Jurkat, Clone E6-1 (cell line): ENCODE measurements around the gene CRYGD. TPM values are rescaled to one million over a fixed set of nuclear protein-coding genes. Genes with fewer than 3 reads are reported as not detected.
"Not testable (repeated sequence)": the region's sequence is repeated elsewhere in the genome, so short reads cannot be mapped to it uniquely, and the experiment has no call there.

Source experiments
- DNase-seq: peaks from one replicate; pipeline ENCODE4 v3.0.0-alpha.2; 2011; ENCODE audit warnings: low read depth, low spot score
- H3K4me3 ChIP-seq: 2 replicates; pipeline ENCODE4 v1.5.1; 2011; ENCODE audit warnings: mild to moderate bottlenecking, low read length, control low read depth, moderate library complexity
- polyA plus RNA-seq: library from polyadenylated mRNA; unstranded; fragments of >200 nt; gene quantifications from one replicate; pipeline ENCODE4 v1.2.1, GENCODE V29; 2012; ENCODE audit warnings: missing spikeins; ENCODE audit not compliant: insufficient read length, insufficient read depth

CRYGD gene
- not detected for polyA plus RNA-seq

GRCh38 chr2:208124013-208124715, at the start of gene CRYGD:
Gene CRYGD, minus strand, starts transcription at chr2:208124524. Its CDS starts 51 bp downstream, at chr2:208124473.
- not testable (repeated sequence) for H3K4me3 ChIP-seq, DNase-seq

GRCh38 chr2:208172125-208172524, 47.8 kb upstream of the CRYGD start:
- no peak for DNase-seq

DNA sequence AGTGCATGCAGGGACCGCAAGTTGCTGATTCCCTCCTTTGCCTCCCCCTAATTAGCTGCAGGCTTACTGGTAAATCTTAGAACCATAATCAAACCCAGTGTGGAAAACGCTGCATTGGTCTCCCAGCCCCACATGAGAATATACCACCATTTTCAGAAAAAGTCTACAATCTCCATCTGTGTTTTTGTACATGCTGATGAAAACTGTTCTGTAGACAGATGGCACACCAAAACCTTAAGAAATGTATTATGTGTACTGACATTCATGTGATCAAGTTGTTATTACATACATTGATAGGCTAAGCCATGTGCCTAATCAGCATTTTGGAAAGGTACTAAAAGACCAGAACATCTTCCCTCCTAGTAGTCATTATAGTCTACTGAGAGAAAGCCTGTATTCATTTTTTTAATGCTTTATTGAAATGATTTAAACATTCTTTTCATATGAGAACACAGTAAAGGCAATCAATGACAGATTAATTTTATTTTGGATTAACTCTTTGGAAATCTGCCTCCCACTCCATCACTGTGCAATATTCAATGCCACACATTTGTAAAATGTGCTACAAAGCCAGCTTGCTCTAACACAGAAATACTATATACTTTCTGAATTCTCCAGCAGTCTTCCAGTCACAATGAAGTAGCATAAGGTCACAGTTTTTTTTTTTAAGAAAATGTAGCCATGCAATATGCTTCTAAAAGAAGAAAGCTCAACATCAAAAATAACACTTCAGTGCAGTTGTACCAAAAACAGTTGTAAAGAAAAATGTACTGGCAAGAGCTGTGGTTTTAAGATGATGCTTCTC, 40.8 kb upstream of the CRYGD start:
- H3K4me3 ChIP-seq = no peak overlapping the region
- no peak for DNase-seq

More at GRCh38 chr2:208172125-208172524, 47.8 kb upstream of the CRYGD start:
- no peak overlapping the region for H3K4me3 ChIP-seq

GRCh38 chr2:208163489-208163888, 39.2 kb upstream of the CRYGD start, which contains the start of gene CRYGA:
Gene CRYGA, minus strand, starts transcription at chr2:208163589. Its CDS starts 33 bp downstream, at chr2:208163556.
- no peak within 1 kb of the TSS for H3K4me3 ChIP-seq
- no peak for DNase-seq

GRCh38 chr2:208156439-208156838, 32.1 kb upstream of the CRYGD start:
- H3K4me3 ChIP-seq = no peak overlapping the region
- no peak for DNase-seq

GRCh38 chr2:208153156-208153555, 28.8 kb upstream of the CRYGD start:
- DNase-seq = no peak
- no peak overlapping the region for H3K4me3 ChIP-seq

- no peak for DNase-seq
- H3K4me3 ChIP-seq = no peak overlapping the region
Observed at GRCh38 chr2:208150956-208151355, 26.6 kb upstream of the CRYGD start.

- DNase-seq = no peak
- no peak overlapping the region for H3K4me3 ChIP-seq
Observed at GRCh38 chr2:208150094-208150493, 25.8 kb upstream of the CRYGD start.

GRCh38 chr2:208148803-208149202, 24.5 kb upstream of the CRYGD start:
- DNase-seq = no peak

GRCh38 chr2:208147759-208148158, 23.4 kb upstream of the CRYGD start:
- H3K4me3 ChIP-seq = no peak overlapping the region
- no peak for DNase-seq

More at GRCh38 chr2:208148803-208149202, 24.5 kb upstream of the CRYGD start:
- no peak overlapping the region for H3K4me3 ChIP-seq

GRCh38 chr2:208147008-208147407, 22.7 kb upstream of the CRYGD start:
- DNase-seq = no peak
- no peak overlapping the region for H3K4me3 ChIP-seq

GRCh38 chr2:208146006-208146405, 21.7 kb upstream of the CRYGD start, which contains the start of gene CRYGB:
Gene CRYGB, minus strand, starts transcription at chr2:208146158. Its CDS starts 38 bp downstream, at chr2:208146120.
- no peak for DNase-seq
- H3K4me3 ChIP-seq = no peak within 1 kb of the TSS

GRCh38 chr2:208142925-208143799, 18.8 kb upstream of the CRYGD start:
- DNase-seq = no peak
- H3K4me3 ChIP-seq = no peak overlapping the region

DNA sequence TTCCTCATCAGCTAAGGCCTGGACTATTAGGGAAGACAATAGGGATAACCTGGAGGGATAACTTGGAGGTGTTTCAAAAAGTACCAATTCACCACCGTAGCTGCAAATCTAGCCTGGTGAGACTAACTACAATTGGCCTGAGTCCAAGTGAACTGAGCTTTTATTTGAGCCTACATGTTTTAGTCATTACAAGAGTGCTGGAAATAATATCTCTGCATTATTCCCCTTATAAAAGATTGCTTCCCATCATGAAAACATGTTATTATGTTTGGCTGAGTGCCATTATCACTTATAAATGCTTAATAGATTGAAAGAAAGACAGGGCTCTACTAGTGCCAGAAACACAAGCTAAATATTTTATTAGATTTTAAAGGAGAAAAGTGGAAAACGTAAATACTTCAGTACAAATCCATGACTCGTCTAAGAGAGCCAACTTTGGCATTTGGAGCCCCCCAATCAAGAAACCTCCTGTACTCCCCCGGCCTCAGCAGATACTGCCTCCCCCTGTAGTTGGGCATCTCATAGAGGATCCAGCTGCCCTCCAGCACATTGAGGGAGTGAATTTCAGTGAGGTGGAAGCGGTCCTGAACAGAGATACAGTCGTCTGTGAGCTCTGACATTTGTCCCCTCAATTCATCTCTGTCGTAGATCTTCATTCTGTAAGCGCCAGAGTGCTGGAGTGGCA, 18.1 kb upstream of the CRYGD start:
- no peak overlapping the region for H3K4me3 ChIP-seq
- no peak for DNase-seq

DNA sequence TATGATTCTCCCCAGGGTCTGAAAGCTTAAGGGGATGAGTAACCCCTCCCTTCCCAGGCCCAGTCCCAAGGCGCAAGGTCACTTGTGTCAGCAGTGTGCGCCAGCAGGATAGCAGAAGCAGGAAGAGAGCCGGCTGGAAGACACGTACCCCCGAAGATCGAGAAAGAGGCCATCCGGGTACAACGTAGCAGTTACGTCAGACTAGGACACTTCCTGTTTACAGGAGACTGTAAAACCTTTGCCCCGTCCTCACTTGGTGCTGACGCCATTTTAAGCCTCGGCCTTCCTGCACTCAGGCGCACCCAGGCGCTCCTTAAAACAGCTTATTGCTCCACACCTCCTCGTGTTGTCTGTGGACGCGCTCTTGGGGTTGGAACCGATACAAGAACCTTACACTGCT, 15.1 kb upstream of the CRYGD start:
- no peak for DNase-seq
- H3K4me3 ChIP-seq = no peak overlapping the region

DNA sequence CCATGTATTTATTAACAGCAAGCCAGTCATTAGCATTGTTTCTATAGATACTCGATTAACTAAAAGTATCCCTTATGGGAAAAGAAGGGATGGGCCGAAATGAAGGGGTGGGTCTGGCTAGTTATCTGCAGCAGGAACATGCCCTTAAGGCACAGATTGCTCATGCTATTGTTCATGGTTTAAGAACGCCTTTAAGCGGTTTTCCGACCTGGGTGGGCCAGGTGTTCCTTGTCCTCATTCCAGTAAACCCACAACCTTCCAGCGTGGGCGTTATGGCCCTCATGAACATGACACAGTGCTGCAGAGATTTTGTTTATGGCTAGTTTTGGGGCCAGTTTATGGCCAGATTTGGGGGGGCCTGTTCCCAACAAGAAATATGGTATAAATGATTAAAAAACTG, 14.0 kb upstream of the CRYGD start:
- H3K4me3 ChIP-seq, DNase-seq: not testable (repeated sequence)

- DNase-seq = no peak
- no peak overlapping the region for H3K4me3 ChIP-seq
Observed at GRCh38 chr2:208136716-208137094, 12.4 kb upstream of the CRYGD start.

DNA sequence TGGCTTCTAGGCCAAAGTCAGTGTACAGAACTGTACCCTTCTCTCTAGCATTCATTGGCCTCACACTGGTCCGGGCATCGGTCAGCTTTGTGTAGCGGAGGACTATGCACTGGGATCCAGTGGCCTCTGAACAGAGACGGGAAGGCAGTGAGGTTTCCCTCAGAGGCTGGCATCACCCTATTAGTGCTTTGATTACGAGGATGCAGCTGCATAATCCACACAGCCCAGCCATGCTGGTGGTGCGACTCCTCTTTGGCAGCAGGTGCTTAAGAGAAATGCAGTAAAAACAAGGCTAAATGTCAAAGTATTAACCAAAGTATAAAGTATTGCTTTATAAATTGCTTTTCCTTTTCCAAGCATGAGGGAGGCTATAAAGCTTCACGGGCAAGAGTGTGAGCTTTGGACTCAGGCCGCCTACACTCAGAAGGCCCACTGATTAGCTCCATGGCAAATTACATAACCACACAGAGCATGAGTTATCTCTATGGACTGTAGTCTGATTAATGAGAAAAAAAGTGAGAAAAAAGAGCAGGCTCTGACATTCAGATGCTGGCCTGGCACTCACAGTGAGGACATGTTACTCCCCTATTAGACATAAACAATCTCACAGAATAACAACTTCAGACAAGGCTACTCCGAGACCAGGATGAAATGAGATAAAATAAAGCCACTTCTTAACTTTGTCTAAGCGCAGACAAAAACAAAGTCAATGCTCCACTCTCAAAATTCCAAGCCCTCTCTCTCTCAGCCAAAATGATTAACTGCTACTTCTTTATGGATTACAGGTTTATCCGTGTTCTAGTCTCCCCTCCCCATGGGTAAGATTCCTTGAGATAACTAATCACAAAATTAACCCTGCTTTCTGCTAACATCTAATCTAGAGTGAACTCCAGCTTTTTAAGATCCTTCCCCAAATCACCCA, 11.7 kb upstream of the CRYGD start:
- DNase-seq = no peak
- no peak overlapping the region for H3K4me3 ChIP-seq
